Ovary (tissue), 9 donors: ENCODE data around the gene WBP4. TPM values are rescaled to one million over a fixed set of nuclear protein-coding genes. Genes with fewer than 3 reads are reported as not detected.
A peak's percentile ranks its signal among the peaks of the same experiment; 100 is the strongest.

Experiments used
- DNase-seq, 5 donors: peaks; one replicate each; pipeline ENCODE4 v3.0.0-alpha.2; 2019 to 2020
- H3K27ac ChIP-seq, 2 donors: fragments of 200-600 bp; one replicate each; pipeline versions ENCODE4 v1.5.1 to v1.8.0; 2019 to 2022
- H3K27me3 ChIP-seq: fragments of 200-600 bp; one replicate; pipeline ENCODE4 v1.8.0; 2022
- H3K36me3 ChIP-seq: fragments of 200-600 bp; sonication (generic); one replicate; pipeline ENCODE4 v1.5.1; 2019
- H3K4me1 ChIP-seq: one replicate; pipeline ENCODE4 v1.8.1; 2013; ENCODE audit warnings: mild to moderate bottlenecking, moderate library complexity; ENCODE audit not compliant: insufficient read depth
- H3K4me3 ChIP-seq: fragments of 200-600 bp; sonication (generic); one replicate; pipeline ENCODE4 v1.5.1; 2017
- H3K9me3 ChIP-seq, 2 donors: fragments of 200-600 bp in 1 of 2; sonication (generic) in 1 of 2; one replicate each; pipeline versions ENCODE4 v1.5.1 to v1.8.1; 2013 to 2019; ENCODE audit warnings: mild to moderate bottlenecking in 1 of 2, moderate library complexity in 1 of 2
- CTCF ChIP-seq, 3 donors: fragments of 450-650 bp in 2 of 3; fragments of 200-600 bp in 1 of 3; IDR thresholded peaks; one replicate each; pipeline versions ENCODE4 v1.5.1 to v1.8.0; 2016 to 2022; ENCODE audit warnings: antibody characterized with exemption in 3 of 3, mild to moderate bottlenecking in 1 of 3
- EP300 ChIP-seq: sonication (generic); formaldehyde crosslinking; IDR thresholded peaks from one replicate; pipeline ENCODE4 v1.6.1; 2017; ENCODE audit warnings: antibody characterized with exemption
- POLR2A ChIP-seq: fragments of 450-650 bp; IDR thresholded peaks from one replicate; pipeline ENCODE4 v1.6.1; 2017; ENCODE audit warnings: antibody characterized with exemption, mild to moderate bottlenecking, moderate library complexity
- WGBS, 3 donors: extraction: QIAGEN DNeasy Blood & Tissue Kit in 1 of 3; methylation state at CpG; one replicate each; pipeline versions ENCODE4 v1.1.5 to v1.1.7; 2013 to 2017; 5-methylcytosine and 5-hydroxymethylcytosine counted together
- intact Hi-C, 4 donors: fragments of 100-400 bp; cut with DNase I; formaldehyde crosslinking; loops; one replicate each; pipeline versions ENCODE4 v1.11.0 to v1.15.1; 2022 to 2023
- polyA plus RNA-seq, 2 donors: library from polyadenylated mRNA; stranded (reverse); fragments of 200-250 nt in 1 of 2; fragments of 350-450 nt in 1 of 2; fragmentation: Illumina TruSeq in 1 of 2; extraction: RNeasy Lipid Tissue Mini Kit (QIAGEN cat#74804) in 1 of 2; gene quantifications; one replicate each; pipeline ENCODE4 v1.2.3, GENCODE V29; 2013 to 2014
- total RNA-seq, 7 donors: library from RNA; depleted of rRNA in 2 of 7; stranded (reverse); fragments of >200 nt in 2 of 7; fragmentation: NEBNext Ultra II Directional in 3 of 7; extraction: Animal tissue kit (Norgen Biotek cat#: 25700) in 3 of 7; gene quantifications; one replicate each; pipeline versions ENCODE4 v1.1.0 to v1.2.4, GENCODE V29; 2016 to 2023
- donor health status: DM: no; HTN: no; CAD: no; lungs with moderate emphysema.
- donor health status: DM: no; HTN: no; CAD: no.
- donor health status: Bipolar disorder and iron deficiency.
- donor health status: DM: yes; HTN: yes; CAD: no.
- donor health status: DM: no; HTN: no; CAD: no.
- donor health status: DM: yes; HTN: yes; CAD: no.

The WBP4 gene
- total and polyA plus RNA-seq, 9 donors = 7.5 to 13.2 (median 10.2) TPM

GRCh38 chr13:41049480-41050440 lies 11.5 kb upstream of the WBP4 start:
- no peak overlapping the region for H3K4me3 ChIP-seq
- H3K9me3 ChIP-seq = no peaks in the 10 kb centered on the region
- intact Hi-C loops = loop anchor here in 3 of 4 donors (10.0 kb wide), 4 partner anchors 55 to 265 kb away; partner anchors contain the start of gene SLC25A15 (in 1 of the 3)
- H3K27me3 ChIP-seq = no peaks in the 10 kb centered on the region
- TF ChIP-seq CTCF (IDR thresholded peaks at IDR 0.05) (no peak), POLR2A (no peak), EP300 (no peak)
- no peak for DNase-seq
- peaks cover 4% of the 10 kb centered on the region for H3K4me1 ChIP-seq
- 86 to 91% (median 91%) methylated on average over 4 of the region's 4 CpGs for WGBS, 3 donors
- H3K27ac ChIP-seq = no peak overlapping the region
- no peaks in the 10 kb centered on the region for H3K36me3 ChIP-seq

- WGBS, 3 donors = 95 to 98% (median 96%) methylated on average over 3 of the region's 3 CpGs
These were observed 8.9 kb upstream of the WBP4 start for GRCh38 chr13:41052441-41052840.

GRCh38 chr13:41053384-41053826 lies 7.9 kb upstream of the WBP4 start:
- Histone ChIP-seq H3K4me1 (peaks cover 7% of the 10 kb centered on the region), H3K36me3 (no peaks in the 10 kb centered on the region), H3K27me3 (no peaks in the 10 kb centered on the region), H3K9me3 (no peaks in the 10 kb centered on the region), H3K27ac (peak overlapping the region in 1 of 2 donors; percentile 59), H3K4me3 (no peak overlapping the region)
- DNase-seq = no peak
- TF ChIP-seq CTCF (IDR thresholded peaks at IDR 0.05) = no peak
- WGBS, 3 donors = 39 to 48% (median 45%) methylated on average over 2 of the region's 2 CpGs
- intact Hi-C loops = loop anchor here in 3 of 4 donors (10.0 kb wide), 4 partner anchors 59 to 269 kb away; partner anchors contain the start of gene SLC25A15 (in 1 of the 3)

More at GRCh38 chr13:41052441-41052840, 8.9 kb upstream of the WBP4 start:
- Histone ChIP-seq H3K4me3 (no peak overlapping the region), H3K36me3 (no peaks in the 10 kb centered on the region), H3K9me3 (no peaks in the 10 kb centered on the region), H3K4me1 (peaks cover 7% of the 10 kb centered on the region), H3K27me3 (no peaks in the 10 kb centered on the region), H3K27ac (no peak overlapping the region)
- intact Hi-C loops = loop anchor here in 3 of 4 donors (10.0 kb wide), 4 partner anchors 58 to 268 kb away; partner anchors contain the start of gene SLC25A15 (in 1 of the 3)
- no peak for TF ChIP-seq POLR2A
- TF ChIP-seq CTCF (IDR thresholded peaks at IDR 0.05) = no peak
- TF ChIP-seq EP300 = no peak
- DNase-seq = no peak

GRCh38 chr13:41054212-41054877 lies 7.0 kb upstream of the WBP4 start:
- WGBS, 3 donors = 44 to 48% (median 47%) methylated on average over 9 of the region's 9 CpGs
- peaks cover 11% of the 10 kb centered on the region for H3K4me1 ChIP-seq
- DNase-seq = no peak
- no peaks in the 10 kb centered on the region for H3K36me3 ChIP-seq
- intact Hi-C loops = loop anchor here in 3 of 4 donors (10.0 kb wide), 4 partner anchors 60 to 270 kb away; partner anchors contain the start of gene SLC25A15 (in 1 of the 3)
- no peaks in the 10 kb centered on the region for H3K27me3 ChIP-seq
- H3K4me3 ChIP-seq = no peak overlapping the region
- peak overlapping the region in 1 of 2 donors; percentile 31 for H3K27ac ChIP-seq
- TF ChIP-seq EP300 (no peak), POLR2A (no peak), CTCF (IDR thresholded peaks at IDR 0.05) (peak in 2 of 3 donors; percentile 28 to 39)
- no peaks in the 10 kb centered on the region for H3K9me3 ChIP-seq
